Adrenal gland (tissue), 5 donors: ENCODE results near the gene SPTBN4.

Source experiments
- POLR2A ChIP-seq, 2 donors: fragments of 450-650 bp; IDR thresholded peaks; one replicate each; pipeline ENCODE4 v1.6.1; 2017; ENCODE audit warnings: antibody characterized with exemption in 2 of 2, mild to moderate bottlenecking in 2 of 2, moderate library complexity in 1 of 2
- TF ChIP-seq, protein P1 (sequence below), 6 experiments: fragments of 450-650 bp in 4 of 6; fragments of 200-600 bp in 2 of 6; sonication (generic) in 1 of 6; IDR thresholded peaks; 1 replicate in 5 of 6; 2 replicates in 1 of 6; pipeline versions ENCODE4 v1.5.1 to v1.8.0; 2016 to 2021; ENCODE audit warnings: antibody characterized with exemption in 6 of 6, mild to moderate bottlenecking in 2 of 6, moderate library complexity in 1 of 6
- donor health status: DM: no; HTN: no; CAD: no.

DNA sequence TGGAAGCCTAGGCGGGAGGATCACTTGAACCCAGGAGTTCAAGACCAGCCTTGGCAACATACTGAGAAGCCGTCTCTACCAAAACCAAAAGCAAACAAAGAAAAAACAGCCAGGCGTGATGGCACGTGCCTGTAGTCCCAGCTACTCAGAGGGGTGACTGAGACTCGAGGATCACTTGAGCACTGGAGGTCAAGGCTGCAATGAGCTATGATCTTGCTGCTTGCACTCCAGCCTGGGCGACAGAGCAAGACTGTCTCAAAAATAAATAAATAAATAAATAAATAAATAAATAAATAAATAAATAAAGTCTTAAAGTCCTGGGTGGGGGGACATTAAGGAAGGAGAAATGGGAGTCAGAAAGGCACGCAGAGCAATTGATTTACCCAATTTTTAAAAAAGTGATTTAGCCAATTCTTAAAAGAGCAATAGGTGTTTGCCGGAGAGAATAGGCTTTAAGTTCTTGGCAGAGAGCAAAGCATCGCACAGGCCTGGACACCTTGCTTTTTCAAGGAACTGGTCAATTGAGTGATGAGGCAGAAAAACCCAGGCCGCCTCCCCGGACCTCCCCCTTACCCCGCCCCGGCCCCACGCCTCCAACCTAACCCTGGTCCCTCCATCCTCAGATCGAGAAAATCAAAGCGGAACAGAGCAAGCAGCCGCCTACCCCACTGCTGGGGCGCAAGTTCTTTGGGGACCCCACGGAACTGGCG is 100.4 kb downstream of the SPTBN4 start:
- TF ChIP-seq, protein P1, sequence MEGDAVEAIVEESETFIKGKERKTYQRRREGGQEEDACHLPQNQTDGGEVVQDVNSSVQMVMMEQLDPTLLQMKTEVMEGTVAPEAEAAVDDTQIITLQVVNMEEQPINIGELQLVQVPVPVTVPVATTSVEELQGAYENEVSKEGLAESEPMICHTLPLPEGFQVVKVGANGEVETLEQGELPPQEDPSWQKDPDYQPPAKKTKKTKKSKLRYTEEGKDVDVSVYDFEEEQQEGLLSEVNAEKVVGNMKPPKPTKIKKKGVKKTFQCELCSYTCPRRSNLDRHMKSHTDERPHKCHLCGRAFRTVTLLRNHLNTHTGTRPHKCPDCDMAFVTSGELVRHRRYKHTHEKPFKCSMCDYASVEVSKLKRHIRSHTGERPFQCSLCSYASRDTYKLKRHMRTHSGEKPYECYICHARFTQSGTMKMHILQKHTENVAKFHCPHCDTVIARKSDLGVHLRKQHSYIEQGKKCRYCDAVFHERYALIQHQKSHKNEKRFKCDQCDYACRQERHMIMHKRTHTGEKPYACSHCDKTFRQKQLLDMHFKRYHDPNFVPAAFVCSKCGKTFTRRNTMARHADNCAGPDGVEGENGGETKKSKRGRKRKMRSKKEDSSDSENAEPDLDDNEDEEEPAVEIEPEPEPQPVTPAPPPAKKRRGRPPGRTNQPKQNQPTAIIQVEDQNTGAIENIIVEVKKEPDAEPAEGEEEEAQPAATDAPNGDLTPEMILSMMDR (IDR thresholded peaks at IDR 0.05) = no peak
- no peak for TF ChIP-seq POLR2A (IDR thresholded peaks at IDR 0.05)
